ENCODE data around the gene GHR.

DNA sequence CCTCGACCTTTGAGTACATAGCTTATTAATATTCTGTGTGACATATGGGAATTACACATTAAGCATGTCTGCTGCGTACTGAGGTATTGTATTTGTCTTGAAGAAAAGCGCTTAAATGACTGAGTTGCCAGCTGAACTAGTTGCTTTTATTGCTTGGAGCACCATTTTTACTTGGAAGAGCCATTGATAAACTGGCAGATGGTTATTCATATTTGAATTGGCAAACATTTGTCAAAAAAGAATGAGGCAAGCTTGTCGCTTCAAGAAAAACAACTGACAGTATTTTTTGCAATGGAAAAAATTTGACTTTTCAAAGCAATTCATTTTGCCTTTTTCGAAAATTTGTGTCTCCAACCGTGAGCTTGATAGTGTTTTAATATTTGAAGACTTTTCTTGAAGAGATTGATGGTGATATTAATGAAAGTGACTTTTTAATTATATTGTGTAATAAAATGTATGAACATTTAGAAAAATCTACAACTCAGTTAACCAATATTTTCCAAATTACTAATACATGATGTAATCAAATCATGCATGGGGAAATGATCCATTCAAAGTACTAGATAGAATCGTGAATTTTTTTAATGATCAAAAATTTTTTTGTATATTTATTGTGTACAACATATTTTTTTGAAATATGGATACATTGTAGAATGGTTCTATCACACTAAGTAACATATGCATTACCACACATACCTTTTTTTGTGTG, 278.3 kb downstream of the GHR start:
- TF ChIP-seq CTCF (IDR thresholded peaks at IDR 0.05) (no peak), EP300 (IDR thresholded peaks at IDR 0.05) (no peak), POLR2A (IDR thresholded peaks at IDR 0.05) (no peak), POLR2AphosphoS5 (IDR thresholded peaks at IDR 0.05) (no peak)
